Colonic mucosa (tissue), 4 donors: ENCODE measurements around the gene MT1G. TPM values are rescaled to one million over a fixed set of nuclear protein-coding genes. Genes with fewer than 3 reads are reported as not detected.
"Not testable (repeated sequence)": the region's sequence is repeated elsewhere in the genome, so short reads cannot be mapped to it uniquely, and the experiment has no call there.

Source experiments
- DNase-seq: peaks from one replicate; pipeline ENCODE4 v3.0.0-alpha.2; 2020
- H3K27ac ChIP-seq: fragments of 200-600 bp; one replicate; pipeline ENCODE4 v1.8.0; 2021
- H3K27me3 ChIP-seq: fragments of 200-600 bp; one replicate; pipeline ENCODE4 v1.8.0; 2021
- H3K36me3 ChIP-seq: fragments of 200-600 bp; one replicate; pipeline ENCODE4 v1.8.0; 2021
- H3K4me1 ChIP-seq: fragments of 200-600 bp; one replicate; pipeline ENCODE4 v1.8.0; 2021; ENCODE audit warnings: mild to moderate bottlenecking
- H3K4me3 ChIP-seq: fragments of 200-600 bp; one replicate; pipeline ENCODE4 v1.8.0; 2021
- H3K9ac ChIP-seq, 2 donors: one replicate each; pipeline ENCODE4 v1.7.0; 2013; ENCODE audit warnings: control low read depth in 2 of 2, low read depth in 2 of 2, low read length in 2 of 2
- H3K9me3 ChIP-seq: fragments of 200-600 bp; one replicate; pipeline ENCODE4 v1.8.0; 2021
- CTCF ChIP-seq: fragments of 200-600 bp; IDR thresholded peaks from one replicate; pipeline ENCODE4 v1.8.0; 2022; ENCODE audit warnings: antibody characterized with exemption, mild to moderate bottlenecking
- intact Hi-C: fragments of 100-400 bp; cut with DNase I; formaldehyde crosslinking; loops from one replicate; pipeline ENCODE4 v1.14.1; 2022
- total RNA-seq, 2 donors: library from RNA; stranded (reverse); fragmentation: NEBNext Ultra II Directional in 1 of 2; extraction: Animal tissue kit (Norgen Biotek cat#: 25700) in 1 of 2; gene quantifications; one replicate each; pipeline ENCODE4 v1.2.1, GENCODE V29; 2021
- donor health status: healthy.
- donor health status: DM: no; HTN: no; CAD: no.
- donor health status: DM: no; HTN: no; CAD: no.

The MT1G gene
- 100 to 1,000 TPM; 243 to 995 TPM for total RNA-seq

GRCh38 chr16:56667581-56668571 lies at the start of gene MT1G:
TSS of gene MT1G (minus strand) at chr16:56668065. CDS start at chr16:56667993, 72 bp downstream.
- Histone ChIP-seq H3K4me1 (no peaks in the 10 kb centered on the region), H3K36me3 (no peaks in the 10 kb centered on the region), H3K27me3 (peaks cover 42% of the 10 kb centered on the region), H3K27ac (no peak within 1 kb of the TSS), H3K9me3 (no peaks in the 10 kb centered on the region), H3K9ac (peak within 1 kb of the TSS; percentile 63 to 83), H3K4me3 (peak within 1 kb of the TSS; percentile 20)
- intact Hi-C loops, result no loop called here
- peak; percentile 80 for DNase-seq
- TF ChIP-seq CTCF, result no peak

GRCh38 chr16:56717532-56717931 lies 49.7 kb upstream of the MT1G start:
- H3K9ac ChIP-seq, H3K27me3 ChIP-seq, H3K36me3 ChIP-seq, H3K27ac ChIP-seq, intact Hi-C loops, H3K4me3 ChIP-seq, H3K9me3 ChIP-seq, DNase-seq, H3K4me1 ChIP-seq: not testable (repeated sequence)

- Histone ChIP-seq H3K4me1 (no peaks in the 10 kb centered on the region), H3K4me3 (no peak overlapping the region), H3K27ac (no peak overlapping the region), H3K36me3 (no peaks in the 10 kb centered on the region), H3K9ac (no peak overlapping the region), H3K9me3 (no peaks in the 10 kb centered on the region), H3K27me3 (no peaks in the 10 kb centered on the region)
- intact Hi-C loops, result no loop called here
- no peak for TF ChIP-seq CTCF
- DNase-seq, result no peak
These were observed 48.9 kb upstream of the MT1G start for GRCh38 chr16:56716761-56717160.

- intact Hi-C loops, result no loop called here
- H3K9ac ChIP-seq, result no peak overlapping the region
These were observed 47.3 kb upstream of the MT1G start for GRCh38 chr16:56715126-56715525.

GRCh38 chr16:56713794-56714193 lies 45.9 kb upstream of the MT1G start:
- Histone ChIP-seq H3K4me1 (no peaks in the 10 kb centered on the region), H3K9ac (no peak overlapping the region), H3K4me3 (no peak overlapping the region), H3K27ac (no peak overlapping the region), H3K36me3 (no peaks in the 10 kb centered on the region), H3K9me3 (no peaks in the 10 kb centered on the region), H3K27me3 (no peaks in the 10 kb centered on the region)
- DNase-seq, result no peak
- TF ChIP-seq CTCF, result no peak
- intact Hi-C loops, result no loop called here

More at GRCh38 chr16:56715126-56715525, 47.3 kb upstream of the MT1G start:
- no peak overlapping the region for H3K4me3 ChIP-seq
- H3K27ac ChIP-seq, result no peak overlapping the region
- no peaks in the 10 kb centered on the region for H3K4me1 ChIP-seq
- DNase-seq, result no peak
- H3K27me3 ChIP-seq, result no peaks in the 10 kb centered on the region
- no peak for TF ChIP-seq CTCF
- H3K9me3 ChIP-seq, result no peaks in the 10 kb centered on the region
- H3K36me3 ChIP-seq, result no peaks in the 10 kb centered on the region

- intact Hi-C loops, result no loop called here
- Histone ChIP-seq H3K9me3 (no peaks in the 10 kb centered on the region), H3K36me3 (no peaks in the 10 kb centered on the region), H3K4me1 (no peaks in the 10 kb centered on the region), H3K27ac (no peak overlapping the region), H3K9ac (no peak overlapping the region), H3K4me3 (no peak overlapping the region), H3K27me3 (no peaks in the 10 kb centered on the region)
- DNase-seq, result no peak
- no peak for TF ChIP-seq CTCF
These were observed 44.0 kb upstream of the MT1G start for GRCh38 chr16:56711862-56712261.
